HG03103 (cell line): ENCODE results near the gene NUP85.
"Not testable (repeated sequence)": the region's sequence is repeated elsewhere in the genome, so short reads cannot be mapped to it uniquely, and the experiment has no call there.

Experiments used
- ATAC-seq: cut with Tn5 transposase; IDR thresholded peaks from one replicate; pipeline ENCODE4 v1.9.1; 2021; ENCODE audit warnings: low read depth; ENCODE audit not compliant: unreplicated experiment

The NUP85 gene

DNA sequence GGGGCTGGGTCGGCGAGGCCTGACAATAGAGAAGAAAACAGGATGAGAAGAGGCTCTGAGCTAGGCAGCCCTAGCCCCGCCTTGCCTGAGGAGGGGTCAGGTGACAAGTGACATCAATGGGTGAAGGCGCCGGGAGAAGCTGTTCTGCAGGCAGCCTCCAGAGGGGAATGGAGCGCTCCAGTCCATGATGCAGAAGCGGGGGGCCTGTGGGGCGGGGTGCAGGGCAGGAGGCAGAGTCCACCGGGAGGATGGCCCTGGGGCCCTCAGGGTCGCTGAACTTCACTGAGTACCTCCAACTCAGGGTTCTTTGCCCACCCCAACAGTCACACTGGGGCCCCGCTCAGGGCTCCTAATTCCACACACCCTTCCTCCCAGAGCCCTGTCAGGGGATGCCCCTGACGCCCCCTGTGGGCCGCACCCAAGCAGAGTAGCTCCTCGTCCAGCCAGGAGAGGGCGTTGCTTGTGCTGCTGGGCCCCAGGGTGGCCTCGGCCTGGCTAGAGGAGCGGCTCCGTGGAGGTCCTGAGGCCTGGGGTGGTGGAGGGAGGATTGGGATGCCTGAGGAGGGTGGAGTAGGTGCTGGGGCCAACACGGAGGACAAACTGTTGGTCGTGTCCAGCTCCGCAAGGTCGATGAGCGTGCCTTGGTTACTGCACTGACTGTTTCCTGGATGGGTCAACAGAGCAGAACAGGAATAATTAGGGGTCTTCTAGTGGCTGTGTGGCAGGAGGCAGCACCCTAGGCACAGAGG, 35.1 kb downstream of the NUP85 start:
- ATAC-seq, result no peak

DNA sequence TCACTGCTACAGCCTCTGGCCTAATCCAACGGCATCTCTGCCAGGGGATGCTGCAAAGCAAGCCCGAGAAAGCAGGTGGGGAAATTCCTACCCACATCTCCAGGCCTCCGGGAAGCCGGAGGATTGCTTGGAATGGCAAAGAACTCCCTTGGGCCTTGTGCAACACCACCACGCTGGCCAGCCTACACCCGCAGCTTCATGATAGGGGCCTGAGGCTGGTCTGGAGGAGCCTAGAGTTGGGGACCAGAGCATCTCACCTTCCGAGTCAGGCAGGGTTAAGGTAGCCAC, 35.6 kb downstream of the NUP85 start:
- ATAC-seq, result no peak

DNA sequence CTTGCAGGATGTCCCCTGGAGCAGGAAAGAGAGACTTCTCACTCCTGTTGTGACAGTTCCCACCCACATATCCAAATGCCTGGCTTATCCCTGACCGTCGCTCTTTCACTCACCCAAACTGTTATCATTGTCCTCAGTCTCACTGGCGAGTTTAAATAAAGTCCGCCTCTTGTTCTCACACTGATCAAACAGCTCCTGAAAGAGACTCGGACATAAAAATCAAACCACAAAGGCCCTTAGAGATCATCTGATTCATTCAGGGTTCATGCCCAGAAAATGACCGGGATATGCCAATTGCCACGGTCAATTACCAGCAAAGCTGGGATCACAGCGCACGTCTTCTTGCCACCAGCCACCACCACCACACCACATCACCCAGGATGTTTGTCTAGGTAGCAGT, 36.0 kb downstream of the NUP85 start:
- no peak for ATAC-seq

DNA sequence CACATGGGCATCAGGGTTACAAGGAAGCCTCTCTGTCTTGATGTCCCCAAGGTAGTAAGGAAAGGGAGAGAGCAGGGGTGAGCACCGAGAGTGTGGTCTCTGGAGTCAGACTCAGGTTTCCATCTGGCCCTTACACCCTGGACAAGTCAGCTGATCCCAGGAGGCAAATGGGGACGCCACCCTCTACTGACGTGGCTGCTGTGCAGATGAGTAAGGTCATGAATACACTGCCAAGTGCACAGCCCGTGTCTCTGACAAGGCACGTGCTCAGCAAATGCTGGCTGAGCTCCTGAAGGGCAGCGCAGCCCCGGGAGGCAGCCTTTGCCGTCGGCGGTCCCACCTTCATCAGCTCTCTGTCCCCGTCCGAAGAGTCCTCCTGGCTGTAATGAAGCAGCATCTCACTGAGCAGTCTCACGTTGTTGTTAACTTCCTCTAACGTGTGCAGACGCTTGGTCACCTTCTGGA, 36.5 kb downstream of the NUP85 start:
- no peak for ATAC-seq

DNA sequence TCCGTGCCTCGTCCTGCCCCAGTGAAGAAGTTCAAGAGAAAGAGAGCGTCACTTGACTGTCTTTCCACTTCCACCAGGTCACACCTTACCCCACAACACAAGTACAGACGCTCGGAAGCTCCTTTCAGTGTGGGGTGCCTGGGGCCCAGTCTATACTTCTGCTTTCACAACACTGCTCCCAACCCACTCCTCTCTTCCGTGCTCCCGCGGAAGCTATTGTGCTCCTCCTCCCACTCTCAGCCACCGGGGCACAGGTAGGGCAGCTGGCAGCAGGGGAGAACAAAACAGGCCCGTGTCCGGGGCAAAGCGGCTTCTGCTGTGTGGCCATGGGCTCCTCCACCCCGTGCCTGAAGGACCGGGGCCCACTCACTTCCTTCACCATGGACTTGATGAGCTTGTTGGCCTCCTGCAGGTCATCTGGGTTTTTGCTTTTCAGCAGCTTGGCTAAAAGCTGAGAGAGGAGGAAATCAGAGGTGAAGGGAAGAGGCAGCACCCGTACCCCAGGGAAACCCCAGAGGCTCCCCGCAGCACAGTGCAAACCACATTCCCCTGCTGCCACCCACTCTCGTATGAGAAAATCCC, 37.1 kb downstream of the NUP85 start:
- ATAC-seq, result no peak

DNA sequence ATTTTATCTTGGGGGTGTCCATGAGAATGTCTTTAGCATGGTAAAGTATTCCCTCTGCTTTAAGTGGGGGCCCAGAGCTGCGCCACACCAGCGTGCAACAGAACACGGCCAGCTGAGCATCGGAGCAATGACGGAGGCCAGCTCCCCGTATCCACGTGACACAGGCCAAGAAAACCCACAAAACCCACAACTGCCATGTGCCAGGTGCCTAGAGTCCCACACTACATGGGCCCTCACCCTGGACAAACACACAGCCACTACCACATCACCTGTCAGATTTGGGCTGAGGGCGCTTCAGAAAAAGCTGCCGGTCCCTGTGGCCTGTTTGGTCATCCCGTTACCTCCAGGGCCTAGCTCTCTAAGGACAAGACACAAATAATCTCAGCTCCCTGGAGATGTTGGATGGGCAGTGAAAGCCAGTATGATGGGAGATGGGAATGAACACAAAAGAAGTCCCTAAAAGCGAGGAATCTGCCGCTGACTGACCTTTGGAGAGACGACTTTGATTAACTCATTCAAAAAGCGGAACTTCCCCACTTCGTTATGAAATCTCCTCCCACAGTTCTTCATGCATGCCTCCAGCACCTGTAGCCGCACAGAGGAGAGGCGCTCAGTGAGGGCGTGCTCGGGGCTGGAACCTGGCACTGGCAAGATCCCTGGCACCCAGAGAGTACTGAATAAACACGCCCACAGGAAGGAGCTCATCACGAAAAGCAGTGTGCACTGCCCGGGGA, 38.8 kb downstream of the NUP85 start:
- ATAC-seq, result no peak

DNA sequence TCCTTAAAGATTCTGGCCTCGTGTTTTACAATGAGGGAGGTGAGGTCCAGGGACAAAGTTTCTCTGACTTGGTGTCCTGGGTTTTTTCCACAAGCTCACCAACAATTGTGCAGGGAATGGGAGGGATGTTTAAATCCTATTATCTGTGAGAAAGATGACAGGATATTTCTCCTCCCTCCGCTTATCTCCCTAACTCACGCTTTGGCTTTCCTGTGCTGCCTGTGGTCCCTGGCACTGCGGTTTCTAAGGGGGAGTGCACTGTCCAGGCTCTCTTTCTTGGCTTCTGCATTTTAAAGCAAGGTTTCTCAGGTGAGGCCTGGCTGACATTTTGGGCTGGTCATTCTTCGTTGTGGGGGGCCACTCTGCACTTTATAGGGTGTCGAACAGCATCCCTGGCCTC, 39.5 kb downstream of the NUP85 start:
- ATAC-seq, result no peak

DNA sequence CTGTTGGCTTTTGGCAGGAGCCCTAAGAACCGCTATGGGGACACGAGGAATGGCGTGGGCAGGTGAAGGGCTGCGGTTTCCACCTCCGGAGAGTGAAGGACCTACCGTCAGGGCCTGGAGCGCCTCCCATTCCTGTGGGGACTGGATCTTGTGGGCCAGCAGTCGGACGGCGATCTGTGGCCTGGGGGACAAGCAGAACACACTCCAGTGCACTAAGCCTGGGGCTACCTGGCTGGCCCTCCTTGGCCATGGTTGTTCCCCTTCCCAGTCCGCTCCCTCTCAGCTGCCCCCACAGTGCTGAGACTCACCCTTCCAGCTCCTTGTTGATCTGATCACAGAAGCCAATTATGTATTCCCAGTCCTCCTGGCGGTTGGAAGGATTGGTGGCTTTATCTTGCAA, 40.9 kb downstream of the NUP85 start:
- no peak for ATAC-seq

DNA sequence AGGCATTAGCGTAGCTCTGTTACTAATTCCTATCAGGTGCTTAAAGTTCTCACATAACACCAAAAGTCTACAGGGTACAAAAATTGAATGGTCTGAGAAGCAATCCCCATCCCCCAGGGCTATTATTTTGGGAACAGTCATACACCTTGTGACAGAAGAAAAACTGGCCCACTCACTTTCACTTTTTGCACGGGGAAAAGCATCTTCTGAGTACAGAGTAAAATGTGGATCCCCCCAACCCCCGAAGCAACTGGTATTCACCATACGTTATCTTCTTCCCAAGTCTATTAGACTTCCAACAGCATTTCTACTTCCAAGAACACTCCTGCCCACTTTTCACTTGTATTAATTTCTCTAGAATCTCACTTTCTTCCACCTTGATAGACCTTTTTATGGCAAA, 44.1 kb downstream of the NUP85 start:
- no peak for ATAC-seq

DNA sequence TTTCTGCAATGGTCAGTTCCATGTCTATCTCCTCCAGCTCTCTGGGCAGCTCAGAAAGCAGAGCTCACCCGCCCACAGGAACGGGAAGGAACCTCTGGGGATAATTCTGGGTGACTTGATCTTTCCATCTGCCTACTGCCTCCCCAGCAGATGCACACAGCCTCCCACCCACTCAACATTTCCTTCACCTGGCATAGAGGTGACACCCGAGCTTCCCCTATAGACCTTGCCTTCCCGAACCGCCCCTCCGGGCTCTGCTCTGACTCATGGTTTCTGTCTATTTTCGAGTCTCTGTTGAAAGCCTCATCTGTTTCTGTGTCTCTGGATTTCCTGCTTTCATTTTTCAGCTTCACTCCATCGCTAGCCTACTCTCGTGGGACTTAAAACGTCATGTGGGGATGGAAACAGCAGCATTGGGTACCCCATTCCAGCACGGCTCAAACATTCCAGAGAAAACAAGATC, 44.6 kb downstream of the NUP85 start:
- ATAC-seq, result no peak

DNA sequence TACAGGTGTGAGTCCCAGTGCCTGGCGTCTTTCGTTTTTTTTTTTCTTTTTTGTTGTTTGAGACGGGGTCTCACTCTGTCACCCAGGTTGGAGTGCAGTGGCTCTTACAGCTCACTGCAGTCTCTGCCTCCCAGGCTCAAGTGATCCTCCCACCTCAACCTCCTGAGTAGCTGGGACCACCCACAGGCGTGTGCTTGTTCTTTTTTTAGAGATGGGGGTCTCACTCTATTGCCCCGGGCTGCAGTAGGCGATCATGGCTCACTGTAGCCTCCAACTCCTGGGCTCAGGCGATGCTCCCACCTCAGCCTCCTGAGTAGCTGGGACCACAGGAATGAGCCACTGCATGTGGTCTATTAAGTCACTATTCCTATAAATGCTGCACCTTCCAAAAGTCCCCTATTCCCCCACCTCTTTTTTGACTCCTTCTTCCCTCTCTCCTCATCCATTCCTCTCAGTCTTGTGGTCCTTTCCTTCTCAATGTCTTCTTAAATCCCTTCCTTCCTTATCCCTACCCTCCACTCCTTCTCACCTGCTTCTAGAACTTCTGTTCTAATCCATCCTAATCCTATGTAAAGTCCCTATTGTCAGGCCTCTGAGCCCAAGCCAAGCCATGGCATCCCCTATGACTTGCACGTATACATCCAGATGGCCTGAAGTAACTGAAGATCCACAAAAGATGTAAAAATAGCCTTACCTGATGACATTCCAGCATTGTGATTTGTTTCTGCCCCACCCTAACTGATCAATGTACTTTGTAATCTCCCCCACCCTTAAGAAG, 46.7 kb downstream of the NUP85 start:
- ATAC-seq, result no peak

DNA sequence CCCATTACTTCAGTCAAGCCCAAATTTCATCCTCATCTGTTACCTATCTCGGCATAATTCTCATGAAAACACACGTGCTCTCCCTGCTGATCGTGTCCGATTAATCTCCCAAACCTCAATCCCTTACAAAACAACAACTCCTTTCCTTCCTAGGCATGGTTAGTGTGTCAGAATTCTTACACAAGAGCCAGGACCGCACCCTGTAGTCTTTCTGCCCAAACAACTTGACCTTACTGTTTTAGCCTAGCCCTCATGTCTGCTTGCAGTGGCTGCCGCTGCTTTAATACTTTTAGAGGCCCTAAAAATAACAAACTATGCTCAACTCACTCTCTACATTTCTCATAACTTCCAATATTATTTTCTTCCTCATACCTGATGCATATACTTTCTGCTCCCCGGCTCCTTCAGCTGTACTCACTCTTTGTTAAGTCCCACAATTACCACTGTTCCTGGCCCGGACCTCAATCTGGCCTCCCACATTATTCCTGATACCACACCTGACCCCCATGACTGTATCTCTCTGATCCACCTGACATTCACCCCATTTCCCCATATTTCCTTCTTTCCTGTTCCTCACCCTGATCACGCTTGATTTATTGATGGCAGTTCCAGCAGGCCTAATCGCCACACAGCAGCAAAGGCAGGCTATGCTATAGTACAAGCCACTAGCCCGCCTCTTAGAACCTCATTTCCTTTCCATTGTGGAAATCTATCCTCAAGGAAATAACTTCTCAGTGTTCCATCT, 50.6 kb downstream of the NUP85 start:
- ATAC-seq, result not testable (repeated sequence)

DNA sequence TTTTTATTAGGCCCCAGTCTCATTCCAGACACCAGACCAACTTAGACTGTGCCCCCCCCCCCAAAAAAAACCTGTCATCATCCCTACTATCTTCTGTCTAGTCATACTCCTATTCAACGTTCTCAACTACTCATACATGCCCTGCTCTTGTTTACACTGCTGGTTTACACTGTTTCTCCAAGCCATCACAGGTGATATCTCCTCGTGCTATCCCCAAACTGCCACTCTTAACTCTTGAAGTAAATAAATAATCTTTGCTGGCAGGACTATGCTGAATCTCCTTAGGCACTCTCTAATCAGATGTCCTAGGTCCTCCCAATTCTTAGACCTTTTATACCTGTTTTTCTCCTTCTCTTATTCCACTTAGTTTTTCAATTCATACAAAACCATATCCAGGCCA, 51.7 kb downstream of the NUP85 start:
- not testable (repeated sequence) for ATAC-seq

DNA sequence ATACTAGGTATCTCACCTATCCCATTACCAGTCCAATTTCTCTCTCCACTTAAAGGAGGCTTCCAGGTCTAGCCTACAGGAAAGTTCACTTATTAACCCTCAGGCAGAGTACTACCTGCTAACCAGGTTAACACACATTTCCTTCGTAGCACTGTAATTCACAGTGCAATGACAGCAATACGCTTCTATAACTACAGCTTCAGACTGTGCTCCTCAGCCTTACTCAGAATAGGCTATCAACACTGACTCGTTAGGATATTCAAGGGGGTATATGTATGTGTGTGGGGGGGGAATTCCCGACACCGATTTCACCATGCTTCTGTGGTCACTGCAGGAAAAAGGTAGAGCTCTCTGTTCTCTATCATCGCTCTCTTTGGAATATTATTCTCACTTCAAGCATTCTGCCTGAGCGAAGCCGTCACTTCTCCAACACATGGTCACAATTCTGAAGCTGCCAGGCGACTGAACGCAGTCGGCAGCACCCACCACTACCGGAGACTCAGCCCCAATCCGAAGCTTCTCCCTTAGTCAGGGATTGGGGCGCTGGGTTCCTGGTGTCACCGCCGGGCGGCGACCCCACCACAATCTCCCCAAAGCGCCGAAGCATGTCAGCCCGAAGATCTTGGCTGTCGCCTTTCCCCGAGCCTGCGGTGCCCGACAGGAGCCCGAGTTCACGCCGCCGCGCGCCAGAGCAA, 55.3 kb downstream of the NUP85 start:
- peak; percentile 10 for ATAC-seq

DNA sequence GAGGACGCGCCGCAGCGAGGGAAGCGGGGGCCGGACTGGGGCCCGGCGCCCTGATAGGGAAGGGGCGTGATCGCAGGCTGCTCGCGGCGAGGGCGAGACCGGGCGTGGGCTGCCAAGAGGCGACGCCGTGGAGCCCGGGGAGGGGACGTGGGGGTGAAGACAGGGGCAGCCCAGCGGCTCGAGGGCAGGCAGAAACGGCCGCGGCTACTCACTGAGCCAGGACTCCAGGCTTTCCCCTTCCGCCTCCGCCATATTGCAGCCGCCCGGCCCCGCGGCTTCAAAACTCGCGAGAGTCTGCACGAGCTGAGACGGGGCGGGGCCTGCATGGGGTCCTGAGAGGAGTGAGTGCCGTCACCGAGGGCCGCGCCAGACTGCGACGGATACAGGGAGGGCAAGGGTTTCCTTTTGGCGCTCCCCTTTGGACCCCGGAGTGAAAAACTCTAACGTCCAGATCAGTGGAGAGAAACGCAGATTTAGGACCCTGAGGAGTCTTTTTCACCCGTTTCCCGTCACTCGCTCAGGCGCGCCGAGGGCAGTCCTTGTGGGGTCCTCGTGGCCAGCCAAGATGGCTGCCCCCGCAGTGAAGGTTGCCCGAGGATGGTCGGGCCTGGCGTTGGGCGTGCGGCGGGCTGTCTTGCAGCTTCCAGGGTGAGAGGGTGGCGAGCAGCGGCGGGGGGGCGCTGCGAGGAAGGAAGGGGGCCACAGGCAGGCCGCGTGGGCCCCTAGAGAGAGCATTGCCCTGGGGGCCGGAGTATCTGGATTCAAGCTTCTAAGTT, 56.0 kb downstream of the NUP85 start, which contains the start of the genes GGA3 and MRPS7:
GGA3 (minus strand) TSS at position 271 of the 776 bp plus-strand sequence; CDS start at position 252, 19 bp downstream.
MRPS7 (plus strand) TSS at position 544 of the 776 bp plus-strand sequence; CDS start at position 566, 22 bp downstream.
- ATAC-seq, result peak; percentile 86

DNA sequence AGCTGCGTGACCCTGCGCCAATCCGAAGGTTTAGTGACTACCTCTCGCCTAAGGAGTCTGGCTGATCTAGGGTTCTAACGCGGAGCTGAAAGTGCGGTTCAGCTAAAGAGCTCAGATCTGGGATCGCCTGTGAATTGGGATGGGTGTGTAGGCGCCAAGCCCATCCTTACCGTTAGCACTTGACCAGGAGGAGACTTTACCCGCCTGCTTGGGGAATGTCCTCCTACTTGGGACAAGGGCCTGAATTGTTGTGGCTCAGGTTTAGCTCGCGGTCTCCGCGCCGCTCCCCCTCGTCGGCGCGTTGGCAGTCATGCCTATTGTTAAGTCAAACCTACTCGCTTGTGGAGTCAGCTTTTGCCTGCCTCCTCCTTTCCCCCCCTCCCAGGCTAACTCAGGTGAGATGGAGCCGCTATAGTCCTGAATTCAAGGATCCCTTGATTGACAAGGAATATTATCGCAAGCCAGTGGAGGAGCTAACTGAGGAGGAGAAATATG, 56.7 kb downstream of the NUP85 start:
- no peak for ATAC-seq

DNA sequence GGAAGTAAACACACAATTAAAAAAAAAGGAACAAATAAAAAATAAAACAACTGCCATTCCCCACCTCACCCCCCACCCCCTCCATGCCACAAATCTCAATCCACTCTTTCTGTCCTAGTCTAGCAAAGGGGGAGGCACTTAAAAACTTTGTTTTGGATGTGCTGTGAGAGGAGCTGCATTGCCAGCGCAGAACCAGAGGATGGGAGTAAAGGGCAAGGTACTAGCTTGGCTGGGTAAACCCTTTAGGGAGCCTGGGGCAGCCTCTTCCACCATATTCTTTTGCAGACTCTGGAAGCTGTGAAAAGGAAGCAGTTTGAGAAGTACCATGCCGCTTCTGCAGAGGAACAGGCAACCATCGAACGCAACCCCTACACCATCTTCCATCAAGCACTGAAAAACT, 57.6 kb downstream of the NUP85 start:
- ATAC-seq, result no peak

DNA sequence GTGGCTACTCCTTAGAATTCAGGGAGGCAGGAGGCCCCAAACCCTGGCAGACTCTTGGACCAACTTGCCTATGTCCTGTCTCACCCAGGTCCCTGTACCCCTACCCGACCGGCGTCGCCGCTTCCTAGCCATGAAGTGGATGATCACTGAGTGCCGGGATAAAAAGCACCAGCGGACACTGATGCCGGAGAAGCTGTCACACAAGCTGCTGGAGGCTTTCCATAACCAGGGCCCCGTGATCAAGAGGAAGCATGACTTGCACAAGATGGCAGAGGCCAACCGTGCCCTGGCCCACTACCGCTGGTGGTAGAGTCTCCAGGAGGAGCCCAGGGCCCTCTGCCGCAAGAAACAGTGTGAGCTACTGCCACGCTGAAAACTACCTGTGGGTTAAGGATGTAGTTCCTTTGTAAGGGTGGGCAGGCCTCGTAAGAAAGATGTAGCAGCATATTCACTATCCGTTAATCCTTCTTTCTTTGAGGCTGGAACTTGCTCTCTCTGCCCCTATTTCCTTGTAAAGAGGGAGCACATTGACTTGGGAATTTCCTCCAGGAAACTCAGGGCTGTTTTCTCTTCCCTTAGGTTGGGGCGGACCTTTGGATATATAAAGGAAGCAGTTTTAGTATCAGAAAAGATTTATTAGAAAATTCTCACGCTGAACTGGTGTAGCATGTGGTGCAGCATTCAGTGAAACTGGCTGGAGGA, 60.3 kb downstream of the NUP85 start:
- no peak for ATAC-seq
